Measurements from ENCODE around the gene GALNT2. TPM values are rescaled to one million over a fixed set of nuclear protein-coding genes. Genes with fewer than 3 reads are reported as not detected.

Gene GALNT2
- total and polyA plus RNA-seq, 3 donors from 2014 or later = 63.0 to 135 (median 114) TPM

DNA sequence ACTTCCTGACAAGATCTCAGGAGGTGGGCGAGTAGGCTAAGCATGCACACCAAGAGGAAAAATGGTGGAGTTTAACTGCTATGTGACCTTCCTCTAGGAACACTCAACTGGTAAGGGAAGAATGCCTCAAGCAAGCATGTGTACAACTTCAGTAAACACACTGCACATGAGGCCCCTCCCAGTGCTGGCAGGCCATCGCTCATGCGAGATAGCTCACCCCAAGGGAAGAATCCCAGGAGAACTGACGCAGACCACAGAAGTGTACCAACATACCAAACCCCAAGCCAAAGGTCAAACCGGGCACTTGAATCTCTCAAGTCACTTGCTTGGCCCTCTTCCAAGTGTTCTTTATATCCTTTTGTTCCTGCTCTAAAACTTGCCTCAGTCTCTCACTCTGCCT is 40.5 kb upstream of the GALNT2 start:
- Histone ChIP-seq H3K4me1 (no peaks in the 10 kb centered on the region), H3K27ac (no peak overlapping the region), H3K27me3 (no peaks in the 10 kb centered on the region), H3K4me3 (no peak overlapping the region), H3K9me3 (no peaks in the 10 kb centered on the region), H3K36me3 (ENCODE audit: low read depth, missing control alignments) (no peaks in the 10 kb centered on the region)
- intact Hi-C loops (cut with DNase I; ENCODE audit: low total_unique reads) = no loop called here
- WGBS, 2 donors = 81 to 86% methylated on average over 5 of the region's 5 CpGs
- TF ChIP-seq POLR2A (IDR thresholded peaks at IDR 0.05) = no peak
- TF ChIP-seq CTCF (IDR thresholded peaks at IDR 0.05) = no peak
- DNase-seq = no peak

- H3K4me3 ChIP-seq = no peak overlapping the region
- TF ChIP-seq POLR2A (IDR thresholded peaks at IDR 0.05) = no peak
- no peak for TF ChIP-seq CTCF (IDR thresholded peaks at IDR 0.05)
- 74 to 79% methylated on average over 10 to 11 of the region's 11 CpGs for WGBS, 2 donors
- intact Hi-C loops (cut with DNase I; ENCODE audit: low total_unique reads) = no loop called here
- no peak overlapping the region for H3K27ac ChIP-seq
- no peaks in the 10 kb centered on the region for H3K36me3 ChIP-seq (ENCODE audit: low read depth, missing control alignments)
- H3K4me1 ChIP-seq = no peaks in the 10 kb centered on the region
- DNase-seq = no peak
- H3K27me3 ChIP-seq = no peaks in the 10 kb centered on the region
- H3K9me3 ChIP-seq = no peaks in the 10 kb centered on the region
Observed at GRCh38 chr1:230028602-230029223, 38.3 kb upstream of the GALNT2 start.

GRCh38 chr1:230029244-230029941 is 37.6 kb upstream of the GALNT2 start:
- Histone ChIP-seq H3K27me3 (no peaks in the 10 kb centered on the region), H3K9me3 (no peaks in the 10 kb centered on the region), H3K4me1 (no peaks in the 10 kb centered on the region), H3K27ac (no peak overlapping the region), H3K36me3 (ENCODE audit: low read depth, missing control alignments) (no peaks in the 10 kb centered on the region), H3K4me3 (no peak overlapping the region)
- 65 to 75% methylated on average over 14 of the region's 14 CpGs for WGBS, 2 donors
- TF ChIP-seq POLR2A (IDR thresholded peaks at IDR 0.05) (no peak), CTCF (IDR thresholded peaks at IDR 0.05) (no peak)
- DNase-seq = no peak
- intact Hi-C loops (cut with DNase I; ENCODE audit: low total_unique reads) = no loop called here

DNA sequence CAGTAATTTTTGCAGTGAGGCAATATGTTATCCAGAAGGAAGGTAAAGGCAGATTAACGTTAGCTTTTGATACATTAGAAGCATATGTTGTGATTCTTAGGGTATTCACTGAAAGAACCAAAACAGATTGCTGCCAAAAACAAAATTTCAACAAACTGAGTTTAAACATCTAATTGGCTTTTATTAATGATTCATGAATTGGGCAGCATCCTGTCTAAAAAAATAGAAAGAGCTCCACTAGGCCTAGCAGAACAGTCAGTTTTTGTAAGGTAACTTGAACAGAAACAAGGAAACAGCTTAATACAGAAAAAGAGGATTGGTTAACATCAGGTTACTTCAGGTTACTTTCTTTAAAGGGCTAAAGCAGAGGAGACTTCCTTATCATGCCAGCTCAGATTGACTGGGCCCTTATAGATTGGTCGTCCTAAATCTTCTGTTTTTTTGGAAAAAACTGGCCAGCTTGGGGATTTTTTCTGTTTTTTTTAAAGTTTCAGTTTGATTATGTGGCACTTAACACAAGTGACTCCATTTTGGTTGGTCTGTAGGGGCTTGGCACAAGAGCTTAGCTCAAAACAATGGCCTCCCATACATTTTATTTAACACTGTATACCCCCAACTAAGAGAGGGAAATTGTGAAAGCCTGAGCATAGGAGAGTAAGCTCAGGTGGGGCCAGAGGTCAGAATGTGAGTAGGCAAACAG is 36.8 kb upstream of the GALNT2 start:
- DNase-seq = no peak
- 89 to 98% methylated on average over 2 of the region's 2 CpGs for WGBS, 2 donors
- intact Hi-C loops (cut with DNase I; ENCODE audit: low total_unique reads) = no loop called here

More for the DNA sequence above, 36.8 kb upstream of the GALNT2 start:
- H3K4me3 ChIP-seq = no peak overlapping the region
- H3K27me3 ChIP-seq = no peaks in the 10 kb centered on the region
- H3K9me3 ChIP-seq = no peaks in the 10 kb centered on the region
- H3K4me1 ChIP-seq = no peaks in the 10 kb centered on the region
- no peaks in the 10 kb centered on the region for H3K36me3 ChIP-seq (ENCODE audit: low read depth, missing control alignments)
- no peak overlapping the region for H3K27ac ChIP-seq
- no peak for TF ChIP-seq POLR2A (IDR thresholded peaks at IDR 0.05)
- no peak for TF ChIP-seq CTCF (IDR thresholded peaks at IDR 0.05)
